Fibroblast of the aortic adventitia (primary cell): ENCODE data around the gene SF1. TPM values are rescaled to one million over a fixed set of nuclear protein-coding genes. Genes with fewer than 3 reads are reported as not detected.

Source experiments
- DNase-seq: peaks from one replicate; pipeline ENCODE4 v3.0.0-alpha.2; 2010; ENCODE audit warnings: low read depth
- H3K4me3 ChIP-seq: 2 replicates; pipeline ENCODE4 v1.5.1; 2011; ENCODE audit warnings: low read depth, mild to moderate bottlenecking, control low read depth, low read length, moderate library complexity
- total RNA-seq: library from RNA; depleted of rRNA; stranded (reverse); fragments of >200 nt; gene quantifications from 2 replicates; pipeline ENCODE4 v1.2.3, GENCODE V29; 2012; ENCODE audit warnings: low replicate concordance
- TF ChIP-seq, protein P1 (sequence below): IDR thresholded peaks from 2 replicates; pipeline ENCODE4 v1.5.1; 2011; ENCODE audit warnings: mild to moderate bottlenecking, low read length, control low read depth, inconsistent platforms; ENCODE audit not compliant: insufficient read depth

The SF1 gene
- total RNA-seq, 1 donor: 150 TPM

DNA sequence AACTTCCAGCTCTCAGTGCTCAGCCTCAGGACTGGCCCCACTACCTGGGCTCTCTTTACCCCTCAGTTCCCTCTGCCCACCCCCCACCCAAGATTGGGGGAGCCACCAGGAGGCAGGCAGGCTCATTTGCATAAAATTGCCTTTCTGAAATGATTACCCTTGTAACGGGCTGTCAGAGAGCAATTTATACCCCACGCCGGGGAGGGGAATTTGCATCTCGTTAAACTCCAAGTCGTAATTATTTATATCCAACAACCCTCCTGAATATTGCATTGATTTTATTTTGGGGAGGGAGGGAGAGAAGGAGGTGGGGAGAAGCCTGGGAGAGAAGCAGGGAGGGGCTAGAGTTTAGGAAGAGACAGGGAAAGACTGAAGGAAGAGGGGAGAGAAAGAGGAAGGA lies 63.7 kb downstream of the SF1 start:
- no peak overlapping the region for H3K4me3 ChIP-seq
- DNase-seq: no peak
- TF ChIP-seq, protein P1, sequence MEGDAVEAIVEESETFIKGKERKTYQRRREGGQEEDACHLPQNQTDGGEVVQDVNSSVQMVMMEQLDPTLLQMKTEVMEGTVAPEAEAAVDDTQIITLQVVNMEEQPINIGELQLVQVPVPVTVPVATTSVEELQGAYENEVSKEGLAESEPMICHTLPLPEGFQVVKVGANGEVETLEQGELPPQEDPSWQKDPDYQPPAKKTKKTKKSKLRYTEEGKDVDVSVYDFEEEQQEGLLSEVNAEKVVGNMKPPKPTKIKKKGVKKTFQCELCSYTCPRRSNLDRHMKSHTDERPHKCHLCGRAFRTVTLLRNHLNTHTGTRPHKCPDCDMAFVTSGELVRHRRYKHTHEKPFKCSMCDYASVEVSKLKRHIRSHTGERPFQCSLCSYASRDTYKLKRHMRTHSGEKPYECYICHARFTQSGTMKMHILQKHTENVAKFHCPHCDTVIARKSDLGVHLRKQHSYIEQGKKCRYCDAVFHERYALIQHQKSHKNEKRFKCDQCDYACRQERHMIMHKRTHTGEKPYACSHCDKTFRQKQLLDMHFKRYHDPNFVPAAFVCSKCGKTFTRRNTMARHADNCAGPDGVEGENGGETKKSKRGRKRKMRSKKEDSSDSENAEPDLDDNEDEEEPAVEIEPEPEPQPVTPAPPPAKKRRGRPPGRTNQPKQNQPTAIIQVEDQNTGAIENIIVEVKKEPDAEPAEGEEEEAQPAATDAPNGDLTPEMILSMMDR: no peak

Other genes starting within 250 kb of the SF1 start
- not detected in 2 replicates for gene SLC22A11, start 222.6 kb downstream of the SF1 start, total RNA-seq
- not detected in 2 replicates for gene SLC22A12, start 187.3 kb downstream of the SF1 start, total RNA-seq
- 3.3 and 3.4 TPM in 2 replicates for gene NRXN2, start 55.3 kb downstream of the SF1 start, total RNA-seq
- gene RASGRP2, start 34.4 kb downstream of the SF1 start, total RNA-seq: 0.25 TPM in 1 of 2 replicates, not detected in the other
- gene PYGM, start 18.6 kb downstream of the SF1 start, total RNA-seq: 0.63 and 1.7 TPM in 2 replicates
- 9.6 and 11.4 TPM in 2 replicates for gene MAP4K2, start 24.7 kb upstream of the SF1 start, total RNA-seq
- gene MEN1, start 32.0 kb upstream of the SF1 start, total RNA-seq: 6.2 and 15.9 TPM in 2 replicates
- 0.08 and 0.09 TPM in 2 replicates for gene CDC42BPG, start 66.1 kb upstream of the SF1 start, total RNA-seq
- 68.1 and 113 TPM in 2 replicates for gene EHD1, start 100.1 kb upstream of the SF1 start, total RNA-seq
- gene ATG2A, start 138.7 kb upstream of the SF1 start, total RNA-seq: 18.2 and 18.8 TPM in 2 replicates
- gene PPP2R5B, start 146.1 kb upstream of the SF1 start, total RNA-seq: 7.9 and 9.3 TPM in 2 replicates
- gene GPHA2, start 157.4 kb upstream of the SF1 start, total RNA-seq: not detected in 2 replicates
- gene MAJIN, start 193.6 kb upstream of the SF1 start, total RNA-seq: not detected in 2 replicates
- gene BATF2, start 218.4 kb upstream of the SF1 start, total RNA-seq: 0.25 and 0.45 TPM in 2 replicates
- gene ARL2, start 235.6 kb upstream of the SF1 start, total RNA-seq: 14.9 and 97.9 TPM in 2 replicates
- 11.1 and 17.4 TPM in 2 replicates for gene SNX15, start 248.9 kb upstream of the SF1 start, total RNA-seq